GM18858 (cell line): ENCODE measurements around the gene VENTX.

ENCODE experiments used
- ATAC-seq: cut with Tn5 transposase; IDR thresholded peaks from one replicate; pipeline ENCODE4 v1.9.1; 2021; ENCODE audit not compliant: unreplicated experiment

Gene VENTX

DNA sequence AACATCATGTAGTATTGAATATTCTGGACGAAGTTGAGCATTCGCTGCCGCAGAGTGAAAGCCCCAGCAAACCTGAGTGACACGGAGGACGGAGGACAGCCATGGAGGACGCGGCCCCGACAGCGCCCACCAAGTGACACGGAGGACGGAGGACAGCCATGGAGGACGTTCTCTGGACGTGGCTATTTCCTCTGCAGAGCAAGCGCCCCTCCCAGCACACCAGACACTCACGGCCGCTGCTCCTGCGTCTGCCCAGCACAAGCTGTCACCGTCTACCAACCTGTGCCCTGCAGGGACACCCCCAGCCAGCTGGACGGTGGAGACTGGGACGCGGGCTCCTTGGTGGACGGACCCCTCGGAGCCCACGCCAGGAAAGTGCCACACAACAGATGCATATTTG, 46.3 kb downstream of the VENTX start:
- no peak for ATAC-seq

DNA sequence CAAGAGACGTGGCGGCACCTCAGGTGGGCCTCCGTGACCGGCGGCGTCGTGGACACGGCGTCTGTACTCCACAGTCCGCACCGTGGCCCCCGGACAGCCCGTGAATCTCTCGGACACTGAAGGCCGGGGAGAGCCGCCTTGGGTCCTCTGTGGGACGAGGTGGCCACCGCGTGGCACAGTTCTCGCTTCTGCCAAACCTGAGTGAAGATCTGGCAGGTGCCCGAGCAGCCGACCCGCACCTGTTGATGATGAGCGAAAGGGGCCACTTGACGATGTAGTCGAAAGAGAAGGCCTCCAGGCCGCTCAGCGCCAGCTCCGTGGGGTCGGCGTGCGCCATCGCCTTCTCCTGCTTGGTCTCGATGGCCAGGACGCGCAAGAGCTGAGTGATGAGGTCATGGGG, 47.6 kb downstream of the VENTX start:
- no peak for ATAC-seq

DNA sequence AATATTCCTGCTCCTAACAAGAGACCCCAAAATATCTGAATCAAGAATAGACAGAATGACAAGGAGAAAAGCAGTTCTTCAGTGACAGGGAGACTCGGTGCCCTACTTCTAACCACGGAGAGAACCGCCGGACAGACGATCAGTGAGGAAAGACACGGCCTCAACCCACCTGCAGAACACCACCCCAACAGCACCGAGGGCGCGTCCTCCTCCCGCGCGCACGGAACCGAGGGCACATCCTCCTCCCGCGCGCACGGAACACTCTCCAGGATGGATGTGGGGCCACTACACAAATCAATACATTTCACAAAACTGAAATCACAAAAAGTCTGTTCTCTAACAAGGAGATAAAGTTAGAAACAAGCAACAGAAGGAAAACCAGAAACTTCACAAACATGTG, 48.7 kb downstream of the VENTX start:
- ATAC-seq: no peak

DNA sequence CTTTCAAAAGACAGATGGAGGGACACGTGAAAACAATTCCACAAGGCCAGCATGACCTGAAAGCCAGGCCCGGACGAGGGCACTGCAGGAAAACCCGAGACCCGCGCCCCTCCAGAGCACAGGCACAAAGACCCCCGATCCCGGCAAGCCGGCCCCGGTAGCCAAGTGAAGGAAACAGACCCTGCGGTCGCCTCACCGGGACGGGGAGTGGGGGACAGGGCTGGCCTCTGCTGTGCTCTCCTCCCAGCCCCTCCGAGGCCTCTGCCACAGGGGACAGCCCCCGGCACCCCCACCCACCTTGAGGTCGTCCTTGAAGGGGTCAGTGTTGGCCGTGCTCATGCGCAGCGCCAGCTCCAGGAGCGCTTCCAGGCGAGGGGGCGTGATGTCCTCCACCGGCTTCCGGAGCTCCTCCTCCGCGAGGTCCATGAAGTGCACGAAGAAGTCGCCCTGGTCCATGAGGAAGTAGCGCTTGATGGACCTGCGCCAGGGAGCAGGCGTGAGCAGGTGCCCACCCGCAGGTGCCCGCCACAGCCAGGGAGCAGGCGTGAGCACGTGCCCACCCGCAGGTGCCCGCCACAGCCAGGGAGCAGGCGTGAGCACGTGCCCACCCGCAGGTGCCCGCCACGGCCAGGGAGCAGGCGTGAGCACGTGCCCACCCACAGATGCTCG, 50.3 kb downstream of the VENTX start:
- ATAC-seq: no peak

DNA sequence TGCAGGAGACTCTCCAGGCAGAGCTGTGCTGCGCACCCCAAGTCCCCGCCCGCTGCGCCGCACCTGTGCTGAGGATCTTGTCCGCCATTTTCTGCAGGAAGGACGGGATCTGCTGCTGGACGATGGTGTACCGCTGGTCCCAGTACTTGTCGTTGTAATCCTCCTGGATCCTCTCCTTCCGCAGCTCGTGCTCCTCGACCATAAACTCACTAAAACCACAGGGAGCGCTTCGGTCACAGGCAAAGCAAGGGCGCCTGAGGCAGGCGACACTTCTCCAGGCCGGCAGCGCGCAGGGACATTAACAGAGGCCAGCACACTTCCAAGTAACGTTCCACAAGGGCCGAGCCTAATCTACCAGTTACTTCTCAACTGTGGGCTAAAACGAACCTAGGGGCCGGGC, 52.1 kb downstream of the VENTX start:
- no peak for ATAC-seq
